GM18499 (cell line): Measurements from ENCODE around the gene IGLL5.

Source experiments
- ATAC-seq: cut with Tn5 transposase; IDR thresholded peaks from one replicate; pipeline ENCODE4 v1.9.1; 2021; ENCODE audit warnings: moderate number of reproducible peaks; ENCODE audit not compliant: insufficient read depth, unreplicated experiment

The IGLL5 gene

DNA sequence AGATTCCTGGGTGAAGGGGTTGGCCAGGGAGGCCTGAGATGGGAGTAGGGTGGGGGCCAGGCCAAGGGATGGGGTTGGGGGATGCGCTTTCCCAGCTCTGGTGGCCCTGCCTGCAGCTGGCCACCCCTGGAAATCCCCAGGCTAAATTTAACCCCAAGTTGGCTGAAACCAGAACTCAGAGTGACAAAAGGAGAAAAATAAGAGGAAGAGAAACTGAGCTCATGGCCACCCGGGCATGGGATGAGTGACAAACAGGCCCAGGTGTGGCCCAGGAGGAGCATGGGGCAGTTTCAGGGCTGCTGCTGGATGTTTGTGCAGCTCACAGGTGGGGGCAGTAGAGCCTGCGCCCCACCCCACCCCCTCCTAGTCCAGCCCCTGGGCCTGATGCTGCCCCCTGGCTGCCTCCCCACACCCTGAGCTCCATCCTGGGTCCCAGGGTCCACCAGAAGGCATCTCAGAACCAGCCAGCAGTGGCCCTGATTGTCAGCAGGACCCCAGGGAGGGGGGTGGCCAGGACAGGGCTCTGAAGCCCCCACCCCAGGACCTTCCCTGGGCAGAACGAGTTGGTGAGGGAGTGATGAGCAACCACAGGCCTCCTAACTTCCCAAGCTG is 48.0 kb downstream of the IGLL5 start:
- peak; percentile 79 for ATAC-seq

- no peak for ATAC-seq
These were observed 48.7 kb downstream of the IGLL5 start for GRCh38 chr22:22936180-22936914.

- no peak for ATAC-seq
These were observed 49.5 kb downstream of the IGLL5 start for GRCh38 chr22:22936915-22937656.

- ATAC-seq, result no peak
These were observed 50.4 kb downstream of the IGLL5 start for GRCh38 chr22:22937894-22938480.

GRCh38 chr22:22938672-22939587 is 51.3 kb downstream of the IGLL5 start:
- no peak for ATAC-seq

- no peak for ATAC-seq
These were observed 52.2 kb downstream of the IGLL5 start for GRCh38 chr22:22939588-22940368.

GRCh38 chr22:22940961-22941605 is 53.5 kb downstream of the IGLL5 start:
- ATAC-seq, result no peak

GRCh38 chr22:22941831-22942510 is 54.4 kb downstream of the IGLL5 start:
- no peak for ATAC-seq

DNA sequence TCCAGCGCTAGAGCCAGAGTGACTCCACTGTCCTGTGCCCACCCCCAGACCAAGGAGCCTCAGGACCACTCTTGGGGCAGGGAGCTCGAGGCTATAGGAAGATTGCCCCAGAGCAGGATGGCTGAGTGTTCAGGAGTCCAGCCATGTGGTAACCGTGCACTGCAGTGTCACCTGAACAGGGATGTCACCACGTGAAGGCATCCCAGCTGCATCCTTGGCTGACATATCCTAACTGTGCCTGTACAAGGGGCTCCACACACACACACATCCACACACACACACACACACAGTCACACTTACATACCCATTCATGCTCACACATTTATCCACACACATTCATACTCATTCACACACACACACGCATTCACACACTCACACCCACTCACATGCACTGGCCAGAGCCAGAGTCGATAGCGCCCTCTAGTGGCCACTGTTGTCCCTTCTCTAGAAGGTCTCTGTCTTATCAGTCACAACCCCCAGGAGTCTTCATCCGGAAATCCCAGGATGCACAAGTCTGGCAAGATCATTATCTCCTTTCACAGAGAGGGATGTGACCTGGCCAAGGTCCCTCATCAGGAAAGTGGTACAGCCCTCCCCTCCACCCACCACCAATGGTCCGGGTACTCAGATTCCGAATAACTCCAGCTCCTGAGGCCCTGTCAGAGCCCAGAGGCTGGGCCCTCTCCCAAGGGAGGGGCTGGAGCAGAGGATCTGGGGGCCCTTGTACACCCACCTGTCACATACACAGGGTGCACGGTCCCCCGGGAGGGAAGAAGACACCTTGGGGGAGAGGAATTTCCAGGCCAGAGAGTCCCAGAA is 55.1 kb downstream of the IGLL5 start:
- no peak for ATAC-seq

DNA sequence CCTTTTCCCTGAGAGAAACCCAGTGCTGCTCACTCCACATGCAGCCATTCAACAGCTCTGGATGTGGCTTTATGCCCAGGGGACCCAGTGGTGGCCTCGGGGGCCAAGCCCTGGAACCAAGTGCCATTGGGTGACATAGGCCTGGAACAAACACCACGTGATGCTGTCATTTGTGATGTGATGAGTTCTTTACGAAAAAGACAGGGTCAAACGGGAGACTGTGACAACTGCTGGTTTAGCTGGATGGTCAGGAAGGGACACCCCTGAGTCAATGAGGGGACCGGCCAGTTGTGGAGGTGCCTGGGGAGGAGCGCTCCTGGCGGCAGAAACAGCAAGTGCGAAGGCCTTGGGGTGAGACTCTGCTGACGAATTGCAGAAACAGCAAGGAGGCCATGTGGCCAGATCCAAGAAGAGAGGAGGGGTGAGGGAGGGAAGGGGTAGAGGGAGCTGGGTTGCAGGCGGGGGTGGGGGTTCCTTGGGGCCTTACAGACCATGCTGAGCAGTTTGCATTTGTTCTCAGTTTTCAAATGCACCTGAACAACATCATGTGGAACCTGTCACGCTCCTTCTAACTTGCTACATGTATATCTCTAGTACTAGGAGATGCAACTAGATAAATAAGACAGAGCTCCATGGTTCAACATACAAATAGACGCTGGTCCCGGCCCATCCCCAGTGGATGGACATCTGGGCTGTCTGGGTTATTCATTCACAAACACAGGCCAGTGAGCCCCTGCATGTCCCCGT is 56.1 kb downstream of the IGLL5 start:
- no peak for ATAC-seq

DNA sequence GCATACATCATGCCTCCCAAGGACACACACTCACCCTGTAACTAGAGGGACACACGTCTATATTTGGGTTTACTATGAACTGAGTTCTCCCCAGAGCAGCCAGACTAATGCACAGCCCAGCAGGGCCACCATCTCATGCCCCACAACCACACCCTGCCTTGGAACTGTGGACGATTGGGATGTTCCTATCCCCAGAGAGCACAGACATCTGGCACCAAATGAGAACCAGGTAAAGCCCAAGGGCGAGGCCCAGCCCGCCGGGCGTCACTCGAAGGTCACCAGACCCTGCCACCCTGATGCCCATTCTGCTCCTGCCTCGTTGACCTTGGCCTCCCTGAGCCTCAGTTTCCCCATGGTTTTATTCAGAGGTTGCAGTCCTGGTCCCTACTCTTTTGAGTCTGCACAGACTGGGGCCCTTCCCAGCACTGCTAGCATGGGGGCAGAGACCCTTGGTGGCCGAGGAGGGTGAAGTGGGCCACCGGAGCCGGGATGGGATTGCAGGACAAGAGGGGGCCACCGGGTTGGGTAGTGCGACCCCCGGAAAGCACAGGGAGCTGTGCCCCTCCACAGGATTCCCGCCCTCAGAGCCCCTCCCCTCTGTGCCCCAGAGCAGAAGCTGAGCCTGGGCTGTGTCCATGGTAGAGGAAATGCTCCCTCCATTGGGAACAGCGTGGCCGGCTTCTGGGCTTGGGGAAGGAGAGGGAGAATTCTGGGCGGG is 56.8 kb downstream of the IGLL5 start:
- no peak for ATAC-seq

DNA sequence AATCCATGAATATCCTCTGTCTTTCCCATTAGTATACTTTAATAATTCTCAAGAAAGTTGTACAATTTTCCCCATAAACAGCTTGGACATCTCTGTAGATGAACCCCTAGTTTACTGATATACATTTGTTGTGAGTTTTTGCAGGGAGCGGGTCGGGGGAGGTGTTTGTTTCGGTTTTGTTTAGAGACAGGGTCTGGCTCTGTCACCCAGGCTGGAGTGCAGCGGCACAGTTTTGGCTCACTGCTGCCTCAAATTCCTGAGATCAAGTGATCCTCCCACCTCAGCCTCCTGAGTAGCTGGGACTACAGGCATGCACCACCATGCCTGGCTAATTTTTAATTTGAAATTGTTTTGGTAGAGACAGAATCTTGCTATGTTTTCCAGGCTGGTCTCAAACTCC is 57.6 kb downstream of the IGLL5 start:
- ATAC-seq, result no peak
